HPDE6-E6E7 (cell line): ENCODE data around the gene ZBED2.
A peak's percentile ranks its signal among the peaks of the same experiment; 100 is the strongest.
"Not testable (repeated sequence)": the region's sequence is repeated elsewhere in the genome, so short reads cannot be mapped to it uniquely, and the experiment has no call there.

Experiments used
- DNase-seq: peaks from one replicate; pipeline ENCODE4 v3.0.0; 2011; ENCODE audit warnings: missing footprints; ENCODE audit errors: extremely low spot score

Gene ZBED2, protein sequence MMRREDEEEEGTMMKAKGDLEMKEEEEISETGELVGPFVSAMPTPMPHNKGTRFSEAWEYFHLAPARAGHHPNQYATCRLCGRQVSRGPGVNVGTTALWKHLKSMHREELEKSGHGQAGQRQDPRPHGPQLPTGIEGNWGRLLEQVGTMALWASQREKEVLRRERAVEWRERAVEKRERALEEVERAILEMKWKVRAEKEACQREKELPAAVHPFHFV

DNA sequence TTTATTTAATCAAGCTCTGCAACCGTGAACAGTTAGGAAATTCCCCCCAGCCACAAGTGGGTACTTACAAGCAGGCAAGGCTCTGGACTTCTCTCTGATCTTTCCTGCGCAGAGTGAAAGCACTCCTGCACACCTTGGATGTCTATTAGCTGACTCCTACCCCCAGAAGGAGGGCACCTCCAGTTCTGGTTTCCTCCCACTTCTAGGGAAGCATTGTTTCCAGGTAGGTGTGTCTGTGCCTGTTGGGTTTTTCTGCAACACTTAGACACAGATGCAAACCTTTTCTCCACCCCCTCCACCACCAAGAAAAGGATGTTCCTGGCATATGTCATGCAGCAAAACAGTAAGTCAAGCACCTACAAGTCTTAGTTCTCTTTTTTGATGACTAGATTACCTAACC, at the start of gene ZBED2:
Gene ZBED2, minus strand, starts transcription at position 115 of the 400 bp plus-strand sequence. CDS start 1,145 bp downstream, outside the sequence.
- DNase-seq = peak; percentile 82

DNA sequence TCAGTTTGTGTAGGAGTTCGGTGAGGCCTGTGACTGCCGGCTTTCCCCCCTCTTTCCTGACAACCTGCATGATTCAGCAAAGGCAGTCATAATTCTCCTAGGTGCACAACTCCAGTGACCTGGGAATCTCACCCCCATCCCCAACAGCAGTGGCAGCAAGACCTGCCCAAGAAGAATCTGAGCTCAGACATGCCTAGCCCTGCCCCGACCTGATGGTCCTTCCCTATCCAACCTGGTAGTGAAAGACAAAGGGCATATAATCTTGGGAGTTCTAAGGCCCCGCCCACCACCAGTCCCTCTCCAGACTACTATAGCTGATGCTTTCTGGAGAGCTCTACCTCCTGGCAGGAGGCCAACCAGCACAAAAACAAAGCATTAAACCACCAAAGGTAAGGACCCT, 44.2 kb upstream of the ZBED2 start:
- DNase-seq = no peak

DNA sequence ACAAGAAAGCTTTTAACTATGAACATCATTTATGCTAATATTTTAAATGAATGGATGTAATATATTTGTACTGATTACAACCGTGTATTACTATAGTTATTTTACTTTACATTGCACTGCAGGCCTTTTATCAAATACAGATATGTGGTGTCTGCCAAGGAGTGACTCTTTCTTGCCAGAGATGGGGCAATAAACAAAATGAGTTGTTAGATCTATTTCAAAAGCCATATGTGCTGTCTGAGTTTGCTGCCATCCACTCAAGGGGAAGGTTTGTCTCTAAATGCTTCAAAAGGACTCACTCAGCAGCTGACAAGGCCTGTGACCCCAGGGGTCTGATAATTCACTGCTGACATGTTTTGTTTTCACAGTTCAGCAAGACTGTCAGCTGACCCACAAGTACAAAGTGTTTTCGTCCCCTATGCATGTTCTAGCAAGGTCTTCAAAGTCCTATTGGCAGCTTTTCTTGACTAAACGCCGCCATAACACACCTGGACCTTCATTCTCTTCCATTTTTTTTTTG, 41.3 kb upstream of the ZBED2 start:
- DNase-seq = no peak

DNA sequence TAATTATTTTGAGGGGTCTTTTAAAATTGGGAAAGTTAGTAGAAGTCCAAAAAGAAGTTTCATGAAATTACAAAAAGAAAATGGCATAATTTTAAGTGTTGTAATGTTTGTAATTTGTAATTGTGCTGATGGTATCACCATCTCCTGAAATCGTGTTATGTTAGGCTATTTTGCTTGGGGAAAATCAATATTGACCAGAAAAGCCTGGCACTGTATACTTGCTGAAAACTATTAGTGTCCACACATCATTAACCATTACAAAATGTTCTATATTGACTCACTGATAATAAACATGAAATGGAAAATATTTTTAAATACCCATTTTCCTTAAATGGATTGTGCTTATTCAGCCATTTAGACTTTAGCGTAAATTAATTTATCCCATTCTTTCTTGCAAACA, 40.3 kb upstream of the ZBED2 start:
- no peak for DNase-seq

DNA sequence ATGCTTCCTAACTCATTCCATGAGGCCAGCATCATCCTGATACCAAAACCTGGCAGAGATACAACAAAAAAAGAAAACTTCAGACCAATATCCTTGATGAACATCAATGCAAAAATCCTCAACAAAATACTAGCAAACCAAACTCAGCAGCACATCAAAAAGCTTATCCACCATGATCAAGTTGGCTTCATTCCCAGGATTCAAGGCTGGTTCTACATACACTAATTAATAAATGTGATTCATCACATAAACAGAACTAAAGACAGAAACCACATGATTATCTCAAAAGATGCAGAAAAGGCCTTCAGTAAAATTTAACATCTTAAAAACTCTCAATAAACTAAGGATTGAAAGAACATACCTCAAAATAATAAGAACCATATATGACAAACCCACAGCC, 35.5 kb upstream of the ZBED2 start:
- DNase-seq = not testable (repeated sequence)

DNA sequence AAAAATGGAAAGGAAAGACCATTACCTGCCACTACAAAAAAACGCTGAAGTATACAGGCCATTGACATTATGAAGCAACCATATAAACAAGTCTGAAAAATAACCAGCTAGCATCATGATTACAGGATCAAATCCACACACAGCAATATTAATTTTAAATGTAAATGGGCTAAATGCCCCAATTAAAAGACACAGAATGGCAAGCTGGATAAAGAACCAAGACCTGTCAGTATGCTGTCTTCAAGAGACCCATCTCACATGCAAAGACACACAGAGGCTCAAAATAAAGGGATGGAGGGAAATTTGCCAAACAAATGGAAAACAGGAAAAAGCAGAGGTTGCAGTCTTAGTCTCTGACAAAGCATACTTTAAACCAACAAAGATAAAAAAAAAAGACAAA, 33.9 kb upstream of the ZBED2 start:
- not testable (repeated sequence) for DNase-seq

DNA sequence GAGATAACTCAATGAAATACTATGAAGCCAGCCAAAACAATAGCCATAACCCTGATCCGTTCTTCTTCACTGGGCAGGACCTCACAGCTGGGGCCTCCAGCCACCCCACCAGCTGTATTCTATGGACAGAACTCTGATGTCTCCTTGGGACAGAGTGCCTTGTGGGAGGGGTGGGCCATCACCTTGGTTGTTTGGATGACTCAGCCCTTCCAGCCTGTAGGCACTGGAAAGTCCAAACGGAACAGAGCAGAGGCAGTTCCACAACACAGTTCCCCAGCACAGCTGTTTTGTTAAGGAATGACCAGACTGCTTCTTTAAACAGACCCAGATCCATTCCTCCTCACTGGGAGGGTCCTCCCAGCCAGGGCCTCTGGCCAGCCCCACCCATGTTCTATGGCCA, 31.9 kb upstream of the ZBED2 start:
- no peak for DNase-seq

DNA sequence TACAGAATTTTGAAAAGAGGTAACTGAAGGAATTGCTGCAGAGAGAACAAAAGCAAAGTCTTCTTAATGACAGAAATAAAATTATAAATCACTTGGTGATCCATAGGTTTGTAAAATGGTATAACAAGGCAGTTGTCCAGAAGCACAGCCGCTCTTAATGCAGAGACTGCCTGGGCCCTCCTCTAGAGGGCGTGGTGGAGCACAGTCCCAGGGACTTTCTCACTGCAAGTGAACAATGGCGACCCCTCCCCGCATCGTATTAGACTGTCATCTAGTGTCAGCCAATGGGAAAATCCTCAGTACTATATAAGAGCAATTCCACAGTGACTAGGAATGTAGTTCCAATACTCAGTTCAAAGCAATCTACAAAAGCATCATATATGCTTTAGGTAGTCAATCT, 26.4 kb upstream of the ZBED2 start:
- DNase-seq = no peak

DNA sequence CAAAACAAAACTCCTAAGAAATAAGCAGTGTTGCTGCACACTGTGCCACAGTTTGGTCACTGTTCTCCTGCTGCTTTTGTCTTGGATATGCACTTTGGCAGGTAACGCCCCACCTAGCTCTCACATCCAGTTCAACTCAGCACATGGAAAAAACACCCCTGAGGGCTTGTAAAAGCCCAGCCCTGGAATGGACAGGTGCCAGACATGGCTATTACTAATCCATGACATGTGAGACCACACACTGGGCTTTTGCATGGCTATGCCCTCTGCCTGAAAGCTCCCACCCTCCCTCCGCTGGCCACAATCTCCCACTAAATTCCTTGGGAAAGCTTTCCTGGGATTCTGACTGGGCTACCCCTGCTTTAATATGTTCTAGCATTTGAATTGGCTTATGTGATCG, 24.7 kb upstream of the ZBED2 start:
- DNase-seq = no peak

DNA sequence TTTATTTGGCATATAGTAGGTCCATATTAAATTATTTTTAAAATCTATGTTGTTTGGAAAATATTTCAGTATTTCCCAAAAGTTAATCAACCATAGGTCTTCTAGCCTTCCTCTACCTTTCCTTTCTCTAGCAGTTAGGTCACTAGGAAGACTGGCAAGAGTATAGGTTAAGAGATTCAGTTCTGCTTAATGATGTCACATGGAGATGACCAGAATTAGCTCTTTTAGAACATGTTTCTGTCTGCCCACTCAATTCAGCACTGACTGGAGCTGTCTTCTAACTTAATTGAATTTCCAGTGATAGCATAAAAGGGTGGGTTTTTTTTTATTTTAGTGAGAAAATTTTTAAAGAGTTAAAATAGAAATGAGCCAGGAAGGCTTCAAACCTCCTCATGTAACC, 23.8 kb upstream of the ZBED2 start:
- DNase-seq = no peak

DNA sequence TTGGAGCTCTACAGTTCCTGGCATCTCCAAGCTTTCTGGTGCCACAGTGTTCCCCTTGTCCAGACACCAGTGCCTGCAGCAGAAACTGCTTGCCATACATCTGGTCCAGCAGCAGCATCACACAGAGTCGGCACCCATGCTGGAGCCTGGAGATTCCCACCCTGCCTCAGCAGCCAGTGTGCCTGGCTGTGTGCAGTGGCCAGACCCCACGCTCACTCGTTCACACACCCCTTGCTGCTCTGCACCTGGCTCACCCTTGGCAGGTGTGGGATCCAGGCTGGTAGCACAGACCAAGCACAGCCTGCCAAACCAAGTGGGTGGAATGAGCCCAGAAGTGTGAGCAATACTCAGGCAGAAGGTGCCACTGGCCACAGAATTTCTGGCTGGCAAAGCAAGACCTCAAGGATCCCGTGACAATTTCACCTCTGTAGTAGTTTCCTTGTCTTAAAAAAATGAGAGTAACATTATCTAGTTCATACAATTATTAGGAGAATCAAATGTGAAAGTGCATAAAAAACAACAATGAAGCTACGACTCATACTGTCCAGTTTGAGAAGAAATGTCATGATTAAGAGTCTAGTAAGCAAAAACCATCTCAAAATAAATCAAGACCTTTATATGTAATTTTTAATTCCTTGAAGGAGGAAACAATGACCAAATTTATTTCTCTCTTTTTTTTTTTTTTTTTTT, 22.9 kb upstream of the ZBED2 start:
- no peak for DNase-seq

DNA sequence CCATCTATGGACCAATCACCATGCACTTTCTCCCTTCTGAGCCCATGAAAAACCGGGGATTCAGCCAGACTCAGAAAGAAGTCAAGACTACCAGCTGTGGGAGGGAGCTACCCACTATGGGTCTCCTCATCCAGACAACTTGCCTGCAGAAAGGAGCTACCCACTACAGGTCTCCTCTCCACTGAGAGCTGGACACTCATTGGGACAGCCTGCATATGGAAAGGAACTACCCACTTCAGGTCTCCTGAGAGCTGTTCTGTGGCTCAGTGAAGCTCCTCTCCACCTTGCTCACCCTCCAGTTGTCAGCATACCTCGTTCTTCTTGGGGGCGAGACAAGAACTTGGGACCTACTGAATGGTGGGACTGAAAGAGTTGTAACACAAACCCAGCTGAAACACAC, 22.3 kb upstream of the ZBED2 start:
- DNase-seq = no peak

DNA sequence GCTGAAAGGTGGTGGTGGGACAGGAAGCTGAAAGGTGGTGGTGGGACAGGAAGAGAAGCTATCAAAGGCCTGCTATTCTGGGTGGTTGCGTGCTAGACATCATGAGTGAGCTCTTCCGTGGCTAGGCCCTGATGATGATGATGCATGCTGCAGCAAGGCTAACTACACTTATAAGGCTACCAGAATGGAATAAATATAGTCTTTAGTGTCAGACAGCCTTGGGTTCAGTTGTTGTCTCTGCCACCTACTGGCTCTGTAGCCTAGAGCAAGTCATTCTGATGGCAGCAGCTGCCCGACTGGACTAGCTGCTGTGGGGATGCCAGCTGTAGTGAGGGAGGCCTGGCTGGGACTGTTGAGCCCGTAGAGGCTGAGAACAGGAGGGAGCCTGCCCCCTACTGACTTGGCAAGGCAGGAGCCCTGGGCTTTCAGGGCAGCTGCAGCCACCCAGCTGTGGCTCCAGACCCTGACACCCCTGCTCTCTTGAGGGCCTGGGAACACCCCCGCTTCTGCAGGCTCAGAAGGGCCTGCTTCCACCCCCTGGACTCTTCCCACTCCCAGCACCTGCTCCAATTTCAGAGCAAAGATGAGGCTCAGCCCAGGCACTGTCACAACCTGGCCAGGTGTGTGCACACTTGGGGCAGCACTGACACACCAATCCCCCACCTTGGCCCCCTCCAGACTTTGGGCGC, 21.4 kb upstream of the ZBED2 start:
- no peak for DNase-seq

DNA sequence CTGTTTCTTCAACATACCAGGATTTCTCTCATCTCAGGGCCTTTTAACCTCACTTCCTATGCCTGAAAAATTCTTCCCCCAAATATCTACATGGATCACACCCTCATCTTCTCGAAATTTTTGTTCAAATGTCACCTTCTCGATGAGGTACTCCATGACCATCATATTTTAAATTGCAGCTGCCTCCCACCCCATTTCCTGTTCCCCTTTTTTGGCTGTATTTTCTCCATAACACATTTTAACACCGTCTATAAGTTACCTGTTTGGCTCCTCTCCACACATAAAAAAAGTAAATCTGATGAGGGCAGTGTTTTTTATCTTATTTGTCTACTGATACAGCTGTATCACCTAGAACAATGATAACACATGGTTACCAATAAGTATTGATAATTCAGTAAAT, 20.7 kb upstream of the ZBED2 start:
- DNase-seq = no peak

DNA sequence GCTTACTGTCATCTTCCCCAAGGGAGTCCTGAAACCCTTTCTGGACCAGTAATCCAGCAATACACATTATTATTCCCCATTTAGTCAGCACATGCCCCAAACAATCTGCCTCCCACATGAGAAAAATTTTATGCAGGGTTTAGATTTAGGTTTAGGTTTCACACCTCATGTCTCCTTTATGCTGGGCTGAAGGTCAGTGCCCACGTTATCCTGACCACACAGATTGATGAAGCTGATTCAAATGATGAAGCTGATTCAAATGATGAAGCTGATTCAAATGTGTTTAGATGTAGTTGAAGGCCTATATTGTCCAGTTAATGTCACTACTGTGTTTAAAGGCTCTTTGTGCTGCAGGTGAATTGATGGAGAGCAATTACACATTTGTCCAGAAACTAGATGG, 18.1 kb upstream of the ZBED2 start:
- DNase-seq = no peak

DNA sequence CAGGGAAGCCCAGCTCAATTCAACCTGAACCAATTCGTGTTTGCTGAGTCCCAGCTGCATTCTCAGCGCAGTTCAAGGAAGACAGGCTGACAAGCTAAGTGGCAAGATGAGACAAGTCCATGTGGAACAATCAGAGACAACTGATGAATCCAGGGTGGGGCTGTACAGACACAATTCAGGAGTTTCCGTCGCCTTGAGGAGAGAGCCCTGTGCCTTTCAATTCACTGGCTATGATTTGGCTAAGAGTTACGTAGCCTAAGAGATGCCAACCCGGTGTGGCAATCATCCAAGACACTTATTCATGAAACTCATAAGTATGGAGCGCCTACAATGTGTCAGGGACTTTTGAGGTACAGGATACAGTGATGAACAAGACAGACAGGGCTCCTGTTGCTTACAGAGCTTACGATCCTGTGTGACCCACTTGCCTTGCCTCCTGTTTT, 15.5 kb upstream of the ZBED2 start:
- DNase-seq = peak; percentile 69

DNA sequence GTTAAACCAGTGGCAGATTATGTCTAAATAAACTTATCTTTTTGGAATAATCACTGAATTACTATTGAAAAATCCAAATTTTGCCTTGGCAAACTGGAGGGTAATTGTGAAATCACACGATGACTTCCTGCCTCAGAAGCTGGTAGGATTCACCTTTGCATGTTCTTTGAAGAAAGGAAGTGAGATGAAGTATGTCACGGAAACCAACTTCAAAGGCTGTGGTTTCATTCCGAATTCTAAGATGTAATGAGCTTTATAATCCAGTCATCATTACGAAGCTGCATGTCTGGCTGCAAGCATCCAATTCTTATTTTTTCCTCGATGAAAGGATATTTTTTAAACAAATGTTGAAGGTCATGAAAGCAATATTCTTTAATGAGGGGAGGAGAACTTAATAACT, 15.0 kb upstream of the ZBED2 start:
- DNase-seq = no peak

DNA sequence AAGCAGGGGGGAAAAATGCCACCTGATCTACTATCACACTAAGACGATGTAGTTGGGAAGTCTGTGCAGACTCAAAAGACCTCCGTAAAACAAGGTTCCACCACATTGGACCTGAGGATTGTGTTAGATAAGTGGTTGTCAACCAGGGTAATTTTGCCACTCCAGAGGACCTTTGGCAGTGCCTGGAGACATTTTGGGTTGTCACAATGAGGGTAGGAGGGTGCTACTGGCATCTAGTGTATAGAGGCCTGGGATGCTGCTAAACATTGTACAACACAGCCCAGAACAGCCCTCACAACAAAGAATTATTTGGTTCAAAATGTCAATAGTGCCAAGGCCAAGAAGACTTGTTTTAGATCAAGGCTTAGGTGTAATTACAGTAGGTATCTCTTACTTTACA, 14.6 kb upstream of the ZBED2 start:
- DNase-seq = no peak

DNA sequence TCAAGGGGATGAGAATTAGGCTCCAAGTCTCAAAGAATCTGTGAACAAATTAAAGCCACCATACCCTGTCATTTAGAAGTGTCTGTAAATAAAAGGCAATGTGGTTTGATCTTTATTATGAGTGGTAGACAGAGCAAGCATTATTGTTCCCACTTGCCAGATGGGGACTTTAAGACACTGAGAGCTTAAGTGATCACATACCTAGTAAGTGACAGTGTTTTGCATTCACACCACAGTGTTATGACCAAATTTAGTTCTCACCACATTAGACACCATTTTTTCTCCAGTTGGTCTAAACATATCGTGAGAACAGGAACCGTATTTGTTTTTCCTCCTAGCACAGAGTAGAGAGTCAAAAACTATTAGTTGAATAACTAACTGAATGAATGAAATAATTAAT, 13.2 kb upstream of the ZBED2 start:
- DNase-seq = no peak

DNA sequence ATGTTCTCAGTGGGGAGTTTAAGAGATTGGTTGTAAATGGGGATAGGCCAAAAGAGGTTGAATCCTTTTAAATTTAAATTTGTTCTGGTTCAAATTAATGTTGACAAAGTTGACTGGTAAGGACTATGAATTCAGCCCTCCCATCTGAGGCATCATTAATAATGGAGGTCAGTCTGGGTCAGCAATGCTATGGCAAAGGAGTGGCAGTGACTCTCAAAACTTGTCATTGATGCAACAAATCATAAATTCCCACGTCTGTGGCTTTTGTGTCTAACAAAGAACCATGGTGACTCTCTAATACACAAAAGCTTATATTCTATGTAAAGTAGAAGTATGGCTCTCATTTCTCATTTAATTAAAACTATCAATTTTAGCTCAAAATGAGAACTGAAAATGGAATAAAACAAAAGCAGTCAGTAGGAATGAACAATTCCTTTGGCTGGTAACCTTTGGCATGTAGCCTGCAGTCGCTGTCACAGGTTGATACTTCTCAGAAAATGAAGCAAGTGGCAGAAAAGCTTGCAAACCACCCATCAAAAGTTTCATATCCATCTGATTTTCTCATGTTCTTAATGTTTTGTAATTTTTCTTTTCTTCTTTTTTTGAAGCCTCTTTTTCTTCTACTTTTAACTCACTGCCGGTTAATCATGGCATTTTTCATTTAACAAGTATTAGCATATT, 12.2 kb upstream of the ZBED2 start:
- no peak for DNase-seq

DNA sequence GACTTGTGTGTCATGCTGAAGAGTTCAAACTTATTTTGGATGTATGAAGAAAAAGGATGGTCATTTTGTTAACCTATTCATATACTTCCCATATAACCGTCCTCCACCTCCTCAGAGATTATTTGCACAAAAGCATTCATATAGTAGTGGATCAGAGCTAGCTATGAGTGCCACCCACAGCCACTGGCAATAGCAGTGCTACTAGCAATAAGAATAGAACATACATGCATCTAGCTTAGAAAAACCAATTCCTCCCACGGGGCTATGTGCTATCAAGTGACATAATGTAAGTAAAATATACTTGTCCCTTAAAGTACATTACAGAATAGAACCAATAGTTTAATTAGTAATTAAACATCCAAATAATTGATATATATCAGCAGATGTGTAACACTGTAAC, 10.3 kb upstream of the ZBED2 start:
- DNase-seq = no peak

DNA sequence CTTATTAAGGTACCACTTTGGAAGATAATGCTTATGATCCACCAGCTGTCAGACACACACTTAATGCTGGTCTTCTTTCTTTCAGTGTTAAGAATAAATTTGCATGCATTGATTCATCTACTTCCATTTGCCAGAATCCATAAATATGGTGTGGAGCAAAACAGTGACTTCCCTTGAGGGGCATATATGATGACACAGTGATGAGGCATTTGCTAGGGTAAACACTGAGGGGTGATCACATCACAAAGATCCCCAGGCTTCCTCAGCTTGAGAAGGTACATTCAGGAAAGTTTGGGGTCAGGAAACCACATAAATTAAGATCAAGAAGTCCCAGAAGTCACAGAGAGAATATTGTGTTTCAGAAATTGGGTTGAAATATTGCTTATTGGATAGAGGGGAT, 9.9 kb upstream of the ZBED2 start:
- DNase-seq = no peak
